Measurements from ENCODE around the gene ACTA2.

The ACTA2 gene

GRCh38 chr10:88889559-88890337 lies 62.8 kb downstream of the ACTA2 start:
- no peak for DNase-seq

GRCh38 chr10:88888810-88889445 lies 63.6 kb downstream of the ACTA2 start:
- no peak for DNase-seq

GRCh38 chr10:88886557-88886956 lies 66.0 kb downstream of the ACTA2 start:
- no peak for DNase-seq
